ENCODE results near the gene ZNF804A. TPM values are rescaled to one million over a fixed set of nuclear protein-coding genes. Genes with fewer than 3 reads are reported as not detected.

The ZNF804A gene
- total RNA-seq, 1 experiment from 2014 or later, result not detected

DNA sequence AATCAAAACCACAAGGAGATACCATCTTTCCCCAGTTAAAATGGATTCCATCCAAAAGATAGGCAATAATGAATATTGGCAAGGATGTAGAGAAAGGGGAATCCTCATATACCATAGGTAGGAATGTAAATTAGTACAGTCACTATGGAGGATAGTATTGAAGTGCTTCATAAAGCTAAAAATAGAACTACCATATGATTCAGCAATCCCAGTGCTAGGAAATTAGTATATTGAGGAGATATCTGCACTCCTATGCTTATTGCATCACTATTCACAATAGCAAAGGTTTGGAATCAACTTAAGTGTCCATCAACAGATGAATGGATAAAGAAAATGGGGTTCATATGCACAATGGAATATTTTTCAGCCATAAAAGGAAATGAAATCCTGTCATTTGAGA is 251.2 kb downstream of the ZNF804A start:
- CTCF ChIA-PET, result no interaction called here
- no TSS peak for BruUV-seq (replicated peaks)

DNA sequence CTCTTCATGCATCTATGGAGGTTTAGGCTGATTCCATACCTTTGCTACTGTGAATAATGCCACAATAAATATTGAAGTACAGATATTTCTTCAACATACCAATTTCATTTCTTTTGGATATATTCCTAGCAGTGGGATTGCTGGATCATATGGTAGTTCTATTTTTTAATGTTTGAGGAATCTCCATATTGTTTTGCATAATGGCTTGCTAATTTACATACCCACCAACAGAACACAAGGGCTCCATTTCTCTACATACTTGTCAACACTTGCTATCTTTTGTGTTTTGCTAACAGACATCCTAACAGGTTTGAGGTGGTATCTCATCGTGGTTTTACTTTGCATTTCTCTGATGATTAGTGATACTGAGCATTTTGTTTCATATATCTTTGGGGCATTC is 253.2 kb downstream of the ZNF804A start:
- Mint-ChIP-seq H3K27ac (ENCODE audit: unreplicated experiment) (no peak overlapping the region), H3K27me3 (ENCODE audit: insufficient read depth, unreplicated experiment) (no peaks in the 10 kb centered on the region), H3K36me3 (ENCODE audit: insufficient read depth, unreplicated experiment) (no peaks in the 10 kb centered on the region), H3K4me1 (ENCODE audit: low read depth, unreplicated experiment) (no peaks in the 10 kb centered on the region), H3K4me3 (ENCODE audit: unreplicated experiment) (no peak overlapping the region), H3K9me3 (ENCODE audit: unreplicated experiment) (no peaks in the 10 kb centered on the region)
- CTCF ChIA-PET, result no interaction called here
- POLR2A ChIA-PET, result no interaction called here
- BruUV-seq (replicated peaks), result no TSS peak
- TF ChIP-seq, protein P1, sequence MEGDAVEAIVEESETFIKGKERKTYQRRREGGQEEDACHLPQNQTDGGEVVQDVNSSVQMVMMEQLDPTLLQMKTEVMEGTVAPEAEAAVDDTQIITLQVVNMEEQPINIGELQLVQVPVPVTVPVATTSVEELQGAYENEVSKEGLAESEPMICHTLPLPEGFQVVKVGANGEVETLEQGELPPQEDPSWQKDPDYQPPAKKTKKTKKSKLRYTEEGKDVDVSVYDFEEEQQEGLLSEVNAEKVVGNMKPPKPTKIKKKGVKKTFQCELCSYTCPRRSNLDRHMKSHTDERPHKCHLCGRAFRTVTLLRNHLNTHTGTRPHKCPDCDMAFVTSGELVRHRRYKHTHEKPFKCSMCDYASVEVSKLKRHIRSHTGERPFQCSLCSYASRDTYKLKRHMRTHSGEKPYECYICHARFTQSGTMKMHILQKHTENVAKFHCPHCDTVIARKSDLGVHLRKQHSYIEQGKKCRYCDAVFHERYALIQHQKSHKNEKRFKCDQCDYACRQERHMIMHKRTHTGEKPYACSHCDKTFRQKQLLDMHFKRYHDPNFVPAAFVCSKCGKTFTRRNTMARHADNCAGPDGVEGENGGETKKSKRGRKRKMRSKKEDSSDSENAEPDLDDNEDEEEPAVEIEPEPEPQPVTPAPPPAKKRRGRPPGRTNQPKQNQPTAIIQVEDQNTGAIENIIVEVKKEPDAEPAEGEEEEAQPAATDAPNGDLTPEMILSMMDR (IDR thresholded peaks at IDR 0.05; ENCODE audit: insufficient read depth in 1 of 2, low read depth in 1 of 2, low read length in 1 of 2, severe bottlenecking in 1 of 2, unreplicated experiment in 1 of 2), result no peak
- Histone ChIP-seq H3K4me1 (no peaks in the 10 kb centered on the region), H3K9me3 (no peaks in the 10 kb centered on the region), H3K36me3 (ENCODE audit: control insufficient read depth, insufficient read depth, low read length) (no peaks in the 10 kb centered on the region), H3K4me3 (ENCODE audit: low read depth, low read length) (no peak overlapping the region), H3K27me3 (replicated peaks; ENCODE audit: control insufficient read depth, insufficient read depth, low read length) (no peaks in the 10 kb centered on the region)
- DNase-seq, result no peak
- intact Hi-C loops (cut with micrococcal nuclease; ENCODE audit: unreplicated experiment), result no loop called here

More for the DNA sequence above, 251.2 kb downstream of the ZNF804A start:
- H3K36me3 ChIP-seq (ENCODE audit: control insufficient read depth, insufficient read depth, low read length), result no peaks in the 10 kb centered on the region
- H3K4me1 Mint-ChIP-seq (ENCODE audit: low read depth, unreplicated experiment), result no peaks in the 10 kb centered on the region
- TF ChIP-seq, protein P1 (IDR thresholded peaks at IDR 0.05; ENCODE audit: insufficient read depth in 1 of 2, low read depth in 1 of 2, low read length in 1 of 2, severe bottlenecking in 1 of 2, unreplicated experiment in 1 of 2), result no peak
- POLR2A ChIA-PET, result no interaction called here
- intact Hi-C loops (cut with micrococcal nuclease; ENCODE audit: unreplicated experiment), result no loop called here
- no peaks in the 10 kb centered on the region for H3K36me3 Mint-ChIP-seq (ENCODE audit: insufficient read depth, unreplicated experiment)
- H3K9me3 ChIP-seq, result no peaks in the 10 kb centered on the region
- H3K27me3 Mint-ChIP-seq (ENCODE audit: insufficient read depth, unreplicated experiment), result no peaks in the 10 kb centered on the region
- no peak overlapping the region for H3K4me3 ChIP-seq (ENCODE audit: low read depth, low read length)
- H3K4me3 Mint-ChIP-seq (ENCODE audit: unreplicated experiment), result no peak overlapping the region
- H3K27ac Mint-ChIP-seq (ENCODE audit: unreplicated experiment), result no peak overlapping the region
- H3K27me3 ChIP-seq (replicated peaks; ENCODE audit: control insufficient read depth, insufficient read depth, low read length), result no peaks in the 10 kb centered on the region
- H3K4me1 ChIP-seq, result no peaks in the 10 kb centered on the region
- no peak for DNase-seq
- peaks cover 7% of the 10 kb centered on the region for H3K9me3 Mint-ChIP-seq (ENCODE audit: unreplicated experiment)

DNA sequence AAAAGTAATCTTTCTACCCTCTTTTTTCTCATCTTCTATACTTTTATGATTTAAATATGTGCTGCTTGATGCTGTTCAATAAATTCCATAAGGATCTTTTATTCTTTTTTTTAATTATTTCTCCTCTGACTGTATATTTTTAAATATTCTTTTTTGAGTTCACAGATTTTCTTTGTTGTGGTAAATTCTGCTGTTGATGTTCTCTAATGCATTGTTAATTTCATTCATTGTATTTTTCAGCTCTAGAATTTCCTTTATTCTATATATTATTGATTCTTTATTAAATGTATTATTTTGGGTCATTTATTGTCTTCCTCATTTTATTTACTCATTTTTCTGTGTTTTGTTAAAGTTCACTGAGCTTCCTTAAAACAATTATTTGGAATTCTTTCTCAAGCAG is 260.9 kb downstream of the ZNF804A start:
- no peaks in the 10 kb centered on the region for H3K36me3 Mint-ChIP-seq (ENCODE audit: insufficient read depth, unreplicated experiment)
- no peaks in the 10 kb centered on the region for H3K27me3 ChIP-seq (replicated peaks; ENCODE audit: control insufficient read depth, insufficient read depth, low read length)
- intact Hi-C loops (cut with micrococcal nuclease; ENCODE audit: unreplicated experiment), result no loop called here
- ChIA-PET POLR2A (no interaction called here), CTCF (no interaction called here)
- H3K4me1 ChIP-seq, result no peaks in the 10 kb centered on the region
- TF ChIP-seq, protein P1 (IDR thresholded peaks at IDR 0.05; ENCODE audit: insufficient read depth in 1 of 2, low read depth in 1 of 2, low read length in 1 of 2, severe bottlenecking in 1 of 2, unreplicated experiment in 1 of 2), result no peak
- H3K4me3 ChIP-seq (ENCODE audit: low read depth, low read length), result no peak overlapping the region
- no peak overlapping the region for H3K4me3 Mint-ChIP-seq (ENCODE audit: unreplicated experiment)
- H3K27ac Mint-ChIP-seq (ENCODE audit: unreplicated experiment), result no peak overlapping the region
- no peak for DNase-seq
- H3K9me3 ChIP-seq, result peaks cover 23% of the 10 kb centered on the region
- no TSS peak for BruUV-seq (replicated peaks)
- H3K27me3 Mint-ChIP-seq (ENCODE audit: insufficient read depth, unreplicated experiment), result no peaks in the 10 kb centered on the region
- no peaks in the 10 kb centered on the region for H3K36me3 ChIP-seq (ENCODE audit: control insufficient read depth, insufficient read depth, low read length)
- H3K9me3 Mint-ChIP-seq (ENCODE audit: unreplicated experiment), result peaks cover 25% of the 10 kb centered on the region
- no peaks in the 10 kb centered on the region for H3K4me1 Mint-ChIP-seq (ENCODE audit: low read depth, unreplicated experiment)
